SHP77 (cell line): ENCODE measurements around the gene DNAAF2.
"Not testable (repeated sequence)": the region's sequence is repeated elsewhere in the genome, so short reads cannot be mapped to it uniquely, and the experiment has no call there.

Experiments
- DNase-seq, 2 experiments: peaks; one replicate each; lab custom pipeline; 2025; lab: John Stamatoyannopoulos, UW

DNAAF2 gene

GRCh38 chr14:49584981-49585640, 49.9 kb downstream of the DNAAF2 start:
- not testable (repeated sequence) for DNase-seq

- DNase-seq, result no peak
Measured at GRCh38 chr14:49584058-49584457, 51.0 kb downstream of the DNAAF2 start.

- no peak for DNase-seq
Measured at GRCh38 chr14:49583629-49584028, 51.4 kb downstream of the DNAAF2 start.

GRCh38 chr14:49582113-49582977, 52.7 kb downstream of the DNAAF2 start:
- DNase-seq, result no peak

GRCh38 chr14:49581209-49582112, 53.6 kb downstream of the DNAAF2 start:
- DNase-seq, result no peak

GRCh38 chr14:49579841-49580240, 55.2 kb downstream of the DNAAF2 start:
- DNase-seq, result no peak

- DNase-seq, result no peak
Measured at GRCh38 chr14:49578141-49578540, 56.9 kb downstream of the DNAAF2 start.
